Smooth muscle cell (in vitro differentiated cells): ENCODE data around the gene RFPL2. TPM values are rescaled to one million over a fixed set of nuclear protein-coding genes. Genes with fewer than 3 reads are reported as not detected.

Source experiments
- DNase-seq: peaks from one replicate; lab custom pipeline; 2025; ENCODE audit not compliant: unreplicated experiment; lab: John Stamatoyannopoulos, UW
- H2AFZ ChIP-seq: fragments of 200-600 bp; sonication (generic); 2 replicates; pipeline ENCODE4 v1.6.0; 2016; ENCODE audit warnings: antibody characterized with exemption, low read depth, mild to moderate bottlenecking
- H3F3A ChIP-seq: fragments of 200-600 bp; sonication (generic); 2 replicates; pipeline ENCODE4 v1.6.0; 2017; ENCODE audit warnings: antibody characterized with exemption, low read depth
- H3K27ac ChIP-seq: fragments of 200-600 bp; sonication (generic); 2 replicates; pipeline ENCODE4 v1.5.1; 2016; ENCODE audit warnings: low read depth, mild to moderate bottlenecking
- H3K27me3 ChIP-seq: fragments of 200-600 bp; sonication (generic); 2 replicates; pipeline ENCODE4 v1.6.1; 2016; ENCODE audit warnings: low read depth, mild to moderate bottlenecking
- H3K36me3 ChIP-seq: fragments of 200-600 bp; sonication (generic); 2 replicates; pipeline ENCODE4 v1.5.1; 2016; ENCODE audit warnings: low read depth
- H3K4me1 ChIP-seq: fragments of 200-600 bp; sonication (generic); 2 replicates; pipeline ENCODE4 v1.5.1; 2016; ENCODE audit warnings: low read depth
- H3K4me2 ChIP-seq: fragments of 200-600 bp; sonication (generic); 2 replicates; pipeline ENCODE4 v1.6.0; 2016; ENCODE audit warnings: mild to moderate bottlenecking
- H3K4me3 ChIP-seq: fragments of 200-600 bp; sonication (generic); 2 replicates; pipeline ENCODE4 v1.5.1; 2016; ENCODE audit warnings: mild to moderate bottlenecking
- H3K79me2 ChIP-seq: fragments of 200-600 bp; sonication (generic); 2 replicates; pipeline ENCODE4 v1.6.0; 2016; ENCODE audit warnings: low read depth, mild to moderate bottlenecking
- H3K9ac ChIP-seq: fragments of 200-600 bp; sonication (generic); 2 replicates; pipeline ENCODE4 v1.6.0; 2016; ENCODE audit warnings: low read depth
- H3K9me3 ChIP-seq: fragments of 200-600 bp; sonication (generic); replicated peaks from 2 replicates; pipeline ENCODE4 v1.5.1; 2016; ENCODE audit warnings: low read depth
- H4K20me1 ChIP-seq: fragments of 200-600 bp; sonication (generic); 2 replicates; pipeline ENCODE4 v1.6.0; 2016; ENCODE audit warnings: low read depth
- CTCF ChIP-seq: fragments of 200-600 bp; sonication (generic); IDR thresholded peaks from 2 replicates; pipeline ENCODE4 v1.5.1; 2017; ENCODE audit warnings: borderline replicate concordance, mild to moderate bottlenecking, antibody characterized with exemption; ENCODE audit not compliant: insufficient read depth, poor library complexity, severe bottlenecking
- WGBS: methylation state at CpG from one replicate; pipeline ENCODE4 v1.1.7; 2016; ENCODE audit warnings: low lambda C conversion rate; 5-methylcytosine and 5-hydroxymethylcytosine counted together
- polyA plus RNA-seq: library from polyadenylated mRNA; unstranded; fragments of >200 nt; fragmentation: Nextera tagmentation; extraction: Ambion mirVana; gene quantifications from 2 replicates; pipeline ENCODE4 v1.2.1, GENCODE V29; 2016
- total RNA-seq: library from RNA; depleted of rRNA; stranded (reverse); fragments of >200 nt; gene quantifications from 2 replicates; pipeline ENCODE4 v1.2.3, GENCODE V29; 2014

Gene RFPL2
- total and polyA plus RNA-seq, 2 experiments from 2014 or later: not detected

DNA sequence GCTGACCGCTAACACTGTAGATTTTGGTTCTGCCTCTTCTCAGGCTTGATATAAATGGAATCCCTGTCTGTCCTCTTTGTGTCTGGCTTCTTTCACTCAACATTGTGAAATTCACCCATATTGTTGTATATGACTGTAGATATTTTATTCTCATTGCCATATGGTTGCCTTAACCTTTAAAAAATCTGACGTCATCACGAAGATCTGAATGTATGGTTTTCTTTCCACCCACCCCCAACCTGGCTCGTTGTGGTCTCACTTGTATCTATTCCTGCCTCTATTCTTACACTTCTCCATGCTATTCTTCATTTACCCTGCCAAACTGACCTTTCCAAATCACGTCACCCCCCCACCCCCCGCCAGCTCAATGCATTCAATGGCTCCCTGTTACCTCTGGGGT is 23.8 kb downstream of the RFPL2 start:
- WGBS: 83% methylated on average over 6 of the region's 6 CpGs
- Histone ChIP-seq H2AFZ (no peak overlapping the region), H3K79me2 (no peaks in the 10 kb centered on the region), H3K4me2 (no peak overlapping the region), H4K20me1 (no peaks in the 10 kb centered on the region), H3K27ac (no peak overlapping the region), H3K9ac (no peak overlapping the region), H3F3A (no peaks in the 10 kb centered on the region), H3K4me1 (no peaks in the 10 kb centered on the region), H3K4me3 (no peak overlapping the region), H3K27me3 (peaks cover 59% of the 10 kb centered on the region), H3K36me3 (no peaks in the 10 kb centered on the region), H3K9me3 (no peaks in the 10 kb centered on the region)
- TF ChIP-seq CTCF: no peak
- DNase-seq: no peak

DNA sequence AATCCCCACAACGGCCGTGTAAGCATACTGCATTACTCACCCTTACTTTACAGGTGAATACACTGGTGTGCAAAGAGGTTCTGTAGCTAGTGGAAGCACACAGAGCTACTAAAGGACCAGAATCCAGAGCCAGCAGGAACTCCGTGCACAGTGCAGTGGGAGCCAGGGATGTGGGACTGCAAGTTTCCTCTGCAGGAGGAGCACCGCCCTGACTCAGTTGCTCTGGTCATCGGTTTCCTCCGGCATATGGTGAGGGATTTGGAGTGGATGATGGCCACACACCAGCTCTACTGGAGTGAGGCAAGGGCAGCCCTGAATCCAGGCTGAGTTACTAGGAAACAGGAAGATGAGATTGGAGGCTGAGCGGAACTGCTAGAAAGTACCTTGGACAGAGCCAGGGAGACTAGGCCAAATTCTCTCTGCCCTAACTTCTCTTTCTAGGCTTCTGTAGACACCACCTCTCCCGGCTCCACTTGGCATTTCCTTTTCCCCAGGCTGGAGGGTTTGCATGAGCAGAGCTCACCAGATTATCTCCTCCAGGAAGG is 27.6 kb downstream of the RFPL2 start:
- H3K9me3 ChIP-seq: no peaks in the 10 kb centered on the region

GRCh38 chr22:32175683-32176644 is 28.9 kb downstream of the RFPL2 start:
- H3K79me2 ChIP-seq: no peaks in the 10 kb centered on the region
- TF ChIP-seq CTCF: no peak
- H3K4me3 ChIP-seq: no peak overlapping the region
- peak overlapping the region; percentile 22 for H3K4me2 ChIP-seq
- no peaks in the 10 kb centered on the region for H3F3A ChIP-seq
- no peak overlapping the region for H3K27ac ChIP-seq
- 9% methylated on average over 65 of the region's 73 CpGs for WGBS
- H3K9me3 ChIP-seq: no peaks in the 10 kb centered on the region
- H3K27me3 ChIP-seq: peaks cover 72% of the 10 kb centered on the region
- H3K36me3 ChIP-seq: no peaks in the 10 kb centered on the region
- no peak overlapping the region for H3K9ac ChIP-seq
- H2AFZ ChIP-seq: no peak overlapping the region
- H3K4me1 ChIP-seq: no peaks in the 10 kb centered on the region
- DNase-seq: no peak
- H4K20me1 ChIP-seq: no peaks in the 10 kb centered on the region

More for the DNA sequence above, 27.6 kb downstream of the RFPL2 start:
- H3K79me2 ChIP-seq: no peaks in the 10 kb centered on the region
- H3K9ac ChIP-seq: no peak overlapping the region
- 91% methylated on average over 8 of the region's 8 CpGs for WGBS
- no peak for DNase-seq
- H2AFZ ChIP-seq: no peak overlapping the region
- H4K20me1 ChIP-seq: no peaks in the 10 kb centered on the region
- no peak overlapping the region for H3K4me3 ChIP-seq
- H3K36me3 ChIP-seq: no peaks in the 10 kb centered on the region
- H3F3A ChIP-seq: no peaks in the 10 kb centered on the region
- H3K27ac ChIP-seq: no peak overlapping the region
- no peak overlapping the region for H3K4me2 ChIP-seq
- peaks cover 85% of the 10 kb centered on the region for H3K27me3 ChIP-seq
- TF ChIP-seq CTCF: no peak
- no peaks in the 10 kb centered on the region for H3K4me1 ChIP-seq
